Activated T-cell treated with anti-CD3 and anti-CD28 coated beads for 24 hours (primary cell): ENCODE results near the gene SP6.
A peak's percentile ranks its signal among the peaks of the same experiment; 100 is the strongest.

Experiments
- DNase-seq: peaks from one replicate; pipeline ENCODE4 v3.0.0-alpha.2; 2020; ENCODE audit warnings: low read depth

Gene SP6

DNA sequence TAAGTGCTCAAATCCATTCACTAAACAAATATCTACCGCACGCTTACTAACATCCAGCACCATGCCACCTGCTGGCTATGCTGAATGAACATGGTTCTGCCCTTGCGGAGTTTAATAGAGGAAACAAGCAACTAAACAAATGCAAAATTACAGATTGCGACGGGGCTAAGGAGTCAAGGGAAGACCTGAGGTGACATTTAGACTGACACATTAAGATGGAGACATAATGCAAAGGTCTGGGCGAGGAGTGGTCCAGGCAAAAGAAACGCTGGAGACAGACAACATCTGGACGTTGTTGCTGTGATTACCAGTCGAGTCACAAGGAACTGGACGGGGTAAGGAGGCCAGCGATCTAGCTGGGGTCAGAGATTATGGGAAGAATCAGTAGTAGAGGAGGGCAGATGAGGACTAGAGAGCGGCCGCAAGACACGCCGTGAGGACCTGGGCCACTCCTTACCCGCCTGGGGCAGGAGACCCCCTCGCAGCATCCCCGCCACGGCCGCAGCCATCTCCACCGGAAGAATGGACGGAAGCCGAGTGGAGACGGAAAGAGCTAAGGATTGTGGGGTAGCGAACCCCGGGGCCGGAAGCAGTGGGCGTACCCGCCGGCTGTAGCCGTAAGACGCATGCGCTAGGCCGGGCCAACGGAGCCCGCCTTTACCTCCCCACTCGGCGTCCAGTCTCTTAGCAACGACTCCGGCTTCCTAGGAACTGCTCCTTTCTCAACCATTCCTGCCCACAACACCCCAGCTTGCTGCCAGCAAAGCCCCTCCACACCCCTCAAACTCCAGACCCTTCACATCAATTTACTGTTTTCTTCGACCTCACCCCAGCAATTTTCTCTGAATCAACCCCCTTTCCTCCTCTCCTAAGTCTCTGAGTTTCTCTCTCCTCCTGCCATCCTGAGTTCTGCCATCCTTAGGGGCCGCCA, 19.7 kb downstream of the SP6 start, which contains the start of the genes LRRC46 and MRPL10:
Gene LRRC46, plus strand, starts transcription at position 668 of the 931 bp plus-strand sequence. CDS start 320 bp downstream, outside the sequence.
Gene MRPL10, minus strand, starts transcription at position 539 of the 931 bp plus-strand sequence. Its CDS starts 30 bp downstream, at position 509.
- DNase-seq: peak; percentile 91

DNA sequence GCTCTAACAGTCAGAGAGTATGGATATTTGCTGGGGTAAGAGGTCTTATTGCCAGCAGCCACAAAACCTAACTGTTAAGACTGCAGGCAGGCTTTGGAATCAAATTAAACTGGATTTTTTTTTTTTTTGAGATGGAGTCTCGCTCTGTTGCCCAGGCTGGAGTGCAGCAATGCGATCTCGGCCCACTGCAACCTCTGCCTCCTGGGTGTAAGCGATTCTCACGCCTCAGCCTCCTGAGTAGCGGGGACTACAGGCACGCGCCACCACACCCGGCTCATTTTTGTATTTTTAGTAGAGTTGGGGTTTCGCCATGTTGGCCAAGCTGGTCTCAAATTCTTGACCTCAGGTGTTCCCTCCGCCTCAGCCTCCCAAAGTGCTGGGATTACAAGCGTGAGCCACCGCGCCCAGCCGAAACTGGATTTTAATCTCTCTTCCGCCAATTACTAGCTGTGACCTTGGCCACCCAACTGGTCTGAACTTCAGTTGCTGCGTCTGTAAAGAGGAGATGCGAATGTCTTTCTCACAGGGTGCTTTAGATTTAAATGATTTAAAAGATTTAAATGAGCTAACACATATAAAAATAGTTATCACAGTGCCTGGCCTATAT, 20.5 kb downstream of the SP6 start:
- DNase-seq: no peak

DNA sequence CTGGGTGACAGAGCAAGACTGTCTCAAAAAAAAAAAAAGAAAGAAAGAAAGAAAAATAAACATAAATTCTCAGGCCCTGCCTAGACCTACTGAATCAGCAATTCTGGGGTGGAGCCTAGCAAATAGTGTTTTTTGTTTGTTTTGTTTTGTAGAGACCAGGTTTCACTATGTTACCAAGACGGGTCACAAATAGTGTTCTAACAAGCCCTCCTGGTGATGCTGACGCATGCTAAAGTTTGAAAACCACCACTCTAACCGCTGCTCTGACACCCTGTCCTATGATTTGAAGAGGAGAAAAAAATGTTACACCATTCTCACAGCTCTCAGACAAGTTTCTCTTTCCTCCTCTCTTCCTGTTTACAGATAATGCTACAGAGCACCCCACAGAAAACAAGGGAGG, 21.1 kb downstream of the SP6 start:
- no peak for DNase-seq

DNA sequence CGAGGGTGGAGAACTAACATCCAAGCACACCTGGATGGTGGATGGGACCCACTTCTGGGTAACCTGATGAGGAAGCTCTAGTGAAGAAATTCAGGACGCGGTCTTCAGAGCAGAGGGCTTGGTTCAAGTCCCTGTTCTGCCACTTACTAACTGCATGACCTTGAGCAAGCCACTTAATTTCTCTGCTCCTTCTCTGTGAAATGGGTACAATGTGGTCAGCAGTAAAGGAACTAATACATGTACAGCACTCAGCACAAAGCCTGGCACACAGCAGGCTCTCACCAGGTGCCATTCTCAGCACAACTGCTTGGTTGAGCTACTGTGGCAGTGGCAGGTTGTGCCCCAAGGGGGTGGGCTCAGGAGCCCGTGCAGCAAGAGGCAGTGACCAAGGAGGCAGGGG, 27.4 kb downstream of the SP6 start:
- no peak for DNase-seq

DNA sequence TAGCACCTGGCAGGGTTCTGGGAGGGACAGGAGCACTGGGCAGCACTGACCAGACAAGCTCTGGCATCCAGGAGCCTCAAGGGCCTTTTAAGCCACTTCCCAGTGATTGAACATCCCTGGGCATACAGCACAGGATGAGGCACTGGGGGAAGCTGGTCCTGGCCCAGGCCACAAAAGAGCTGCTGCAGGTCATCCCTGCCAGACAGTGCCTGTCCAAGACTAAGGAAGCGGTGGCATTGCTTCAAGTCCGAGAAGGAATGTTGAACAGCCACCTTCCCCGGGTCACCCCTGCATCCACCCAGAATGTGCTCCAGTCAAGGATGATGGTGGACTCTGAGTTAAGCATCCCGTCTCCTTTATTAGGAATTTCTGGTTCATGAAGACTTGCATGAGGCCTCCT, 28.2 kb downstream of the SP6 start:
- DNase-seq: no peak

DNA sequence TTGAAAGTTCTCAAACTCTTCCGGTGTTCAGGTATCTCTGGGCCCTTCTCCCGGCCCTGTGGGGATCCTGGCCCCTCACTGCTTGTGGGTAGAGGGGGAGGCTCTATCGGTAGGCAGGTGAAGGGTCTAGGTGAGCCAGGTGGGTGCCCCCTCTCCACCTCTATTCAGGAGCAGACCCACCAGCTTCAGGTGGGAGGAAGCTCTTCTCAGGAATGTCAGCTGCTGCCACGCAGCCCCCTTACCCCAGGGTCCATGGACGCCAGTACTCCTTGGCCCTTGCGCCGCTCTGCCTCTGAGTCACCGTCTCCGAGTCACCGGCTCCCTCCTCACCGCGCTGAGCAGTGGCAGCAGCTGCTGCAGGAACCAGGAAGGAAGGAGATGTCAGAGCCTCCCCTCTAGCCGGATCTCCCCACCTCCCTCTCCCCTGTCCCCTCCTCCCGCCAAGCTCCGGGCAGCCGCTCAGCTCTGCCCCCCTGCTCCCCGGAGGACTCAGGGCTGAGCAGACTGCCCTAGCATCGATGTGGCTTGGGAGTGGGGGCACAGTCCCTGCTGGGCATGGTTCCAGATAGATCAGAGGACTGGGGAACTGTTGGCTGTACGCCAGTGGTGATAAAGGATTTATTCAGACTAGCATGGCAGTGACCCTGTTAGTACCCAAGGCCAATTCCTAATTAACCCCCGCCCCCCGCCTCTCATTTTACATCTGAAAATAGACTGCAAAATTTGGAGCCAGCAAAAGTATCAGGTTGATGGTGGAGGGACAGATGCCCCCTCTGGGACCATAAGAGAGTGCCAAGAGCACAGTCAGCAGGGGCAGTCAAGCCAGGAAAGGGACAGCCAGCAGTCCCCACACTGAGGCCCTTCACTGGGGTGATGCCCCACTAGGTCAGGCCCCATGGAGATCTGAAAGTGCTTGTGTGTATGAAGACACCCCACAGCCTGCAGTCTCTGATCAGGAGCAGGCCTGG, 29.3 kb downstream of the SP6 start, which contains the start of gene OSBPL7:
Gene OSBPL7, minus strand, starts transcription at position 371 of the 968 bp plus-strand sequence. CDS start 1,516 bp downstream, outside the sequence.
- peak; percentile 63 for DNase-seq

DNA sequence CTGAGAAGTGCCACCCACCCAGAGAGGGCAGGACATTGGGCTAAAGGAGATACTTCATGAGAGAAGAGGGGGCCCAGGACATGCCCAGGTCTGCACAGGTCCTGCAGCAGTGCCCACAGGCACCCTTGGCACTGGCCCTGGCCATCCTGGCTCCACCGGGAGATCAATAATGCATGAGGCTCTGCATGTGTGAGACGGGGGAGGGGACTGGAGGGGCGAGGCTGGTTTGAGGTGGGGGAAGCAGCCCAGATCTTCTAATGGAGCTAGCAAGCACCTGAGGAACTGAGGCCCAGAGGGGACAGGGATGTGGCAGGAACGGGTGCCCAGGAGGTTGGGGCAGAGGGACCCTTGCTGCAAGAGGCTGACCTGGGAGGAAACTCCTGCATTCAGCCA, 29.9 kb downstream of the SP6 start:
- no peak for DNase-seq

DNA sequence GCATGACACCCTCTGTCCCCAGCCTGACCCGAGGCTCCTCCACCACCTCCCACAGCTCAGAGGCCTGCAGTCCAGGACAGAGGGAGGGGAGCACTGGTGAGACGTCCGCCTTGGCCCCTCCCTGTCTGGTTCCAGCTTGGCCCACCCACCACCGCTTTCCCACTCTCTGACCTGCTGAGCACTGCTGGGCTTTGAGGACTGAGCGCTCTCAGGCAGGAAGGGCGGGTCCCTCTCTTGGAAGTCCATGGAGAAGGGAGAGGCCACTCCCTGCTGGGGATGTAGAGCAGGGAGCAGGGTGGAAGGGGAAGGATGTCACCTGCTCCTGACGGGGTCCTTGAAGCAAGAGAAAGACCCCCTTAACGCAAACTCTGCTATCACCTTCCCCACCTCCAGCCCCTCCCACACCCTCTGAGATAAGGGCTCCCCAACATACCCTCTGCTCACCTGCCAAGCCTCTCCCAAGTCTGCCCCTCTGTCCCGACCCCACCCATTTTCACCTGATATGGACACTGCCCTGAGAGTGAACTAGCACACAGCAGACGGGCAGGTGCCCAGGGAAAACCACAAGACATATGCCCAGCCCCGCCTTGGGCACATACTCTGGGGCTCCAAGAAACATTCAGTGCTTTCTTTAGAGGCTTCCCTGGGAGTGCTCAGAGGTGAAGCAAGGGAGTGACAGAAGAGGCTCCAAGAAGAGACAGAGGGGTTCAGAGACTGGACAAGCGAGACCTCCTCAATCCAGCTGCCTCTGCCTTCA, 30.8 kb downstream of the SP6 start:
- no peak for DNase-seq

DNA sequence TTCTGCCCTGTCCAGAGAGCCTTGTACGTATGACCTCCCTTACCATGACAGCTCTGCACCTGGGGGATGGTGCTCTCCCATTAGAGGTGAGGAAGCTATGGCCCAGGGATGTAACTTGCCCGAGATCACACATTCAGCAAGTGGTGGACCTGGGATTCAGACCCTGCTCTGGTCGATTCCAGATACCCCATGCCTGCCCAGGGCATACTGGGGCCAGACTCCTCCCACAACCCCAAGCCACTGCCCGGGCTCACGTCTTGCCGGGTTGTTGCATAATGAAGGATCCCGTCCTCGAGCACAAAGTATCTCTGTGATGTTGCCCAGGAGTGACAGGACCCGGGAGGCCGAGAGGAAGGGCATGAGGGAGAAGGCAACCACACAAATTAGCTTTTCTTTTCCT, 31.5 kb downstream of the SP6 start:
- DNase-seq: no peak

DNA sequence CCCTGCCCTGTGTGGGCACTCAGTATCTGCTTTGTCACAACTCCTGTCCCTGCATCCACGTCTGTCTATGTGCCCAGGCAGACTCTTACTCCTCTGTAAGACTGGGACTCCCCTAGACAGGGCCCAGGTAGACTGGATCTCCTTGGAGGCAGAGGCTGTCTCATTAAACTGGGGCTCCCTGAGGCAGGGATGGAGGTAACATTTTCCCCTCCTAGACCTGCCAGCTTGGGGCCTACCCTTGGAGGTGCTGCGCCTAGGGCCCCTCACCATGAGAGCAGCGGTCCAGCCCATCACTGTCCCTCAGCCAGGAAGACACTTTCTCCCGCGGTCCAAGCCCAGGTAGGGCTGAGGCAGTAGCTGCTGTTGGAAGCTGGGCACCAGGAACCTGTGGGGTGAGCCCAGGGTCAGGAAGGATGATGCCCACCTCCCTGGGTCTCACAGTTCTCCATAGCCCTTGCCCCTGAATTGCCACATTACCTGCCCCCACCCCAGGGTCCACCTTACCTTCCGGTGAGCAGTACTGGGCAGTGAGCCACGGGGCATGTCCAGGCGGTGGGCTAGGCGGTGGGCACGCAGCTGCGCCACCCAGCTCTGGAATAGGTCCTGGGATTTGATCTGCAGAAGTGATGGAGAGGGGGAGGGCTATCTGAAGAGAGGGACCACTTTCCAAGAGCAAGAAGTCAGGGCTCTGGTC, 32.8 kb downstream of the SP6 start:
- no peak for DNase-seq

DNA sequence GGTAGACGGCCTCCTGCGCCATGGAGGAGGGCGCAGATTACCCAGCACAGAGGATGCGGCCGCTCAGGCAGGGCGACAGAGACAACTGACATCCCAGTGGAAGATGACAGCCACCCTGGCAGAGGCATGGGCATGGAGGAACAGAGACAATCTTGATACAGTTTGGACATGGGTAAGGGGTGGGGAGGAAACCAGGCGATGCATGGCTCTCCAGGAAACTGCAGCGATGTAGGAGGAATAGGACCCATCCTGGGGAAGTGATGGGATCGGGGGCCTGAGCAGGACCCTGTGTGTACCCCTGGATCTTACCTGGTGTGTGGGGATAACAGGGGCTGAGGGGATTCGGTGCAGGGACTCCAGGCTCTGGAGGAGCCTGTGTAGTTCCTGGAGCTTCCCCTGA, 34.0 kb downstream of the SP6 start:
- DNase-seq: no peak

DNA sequence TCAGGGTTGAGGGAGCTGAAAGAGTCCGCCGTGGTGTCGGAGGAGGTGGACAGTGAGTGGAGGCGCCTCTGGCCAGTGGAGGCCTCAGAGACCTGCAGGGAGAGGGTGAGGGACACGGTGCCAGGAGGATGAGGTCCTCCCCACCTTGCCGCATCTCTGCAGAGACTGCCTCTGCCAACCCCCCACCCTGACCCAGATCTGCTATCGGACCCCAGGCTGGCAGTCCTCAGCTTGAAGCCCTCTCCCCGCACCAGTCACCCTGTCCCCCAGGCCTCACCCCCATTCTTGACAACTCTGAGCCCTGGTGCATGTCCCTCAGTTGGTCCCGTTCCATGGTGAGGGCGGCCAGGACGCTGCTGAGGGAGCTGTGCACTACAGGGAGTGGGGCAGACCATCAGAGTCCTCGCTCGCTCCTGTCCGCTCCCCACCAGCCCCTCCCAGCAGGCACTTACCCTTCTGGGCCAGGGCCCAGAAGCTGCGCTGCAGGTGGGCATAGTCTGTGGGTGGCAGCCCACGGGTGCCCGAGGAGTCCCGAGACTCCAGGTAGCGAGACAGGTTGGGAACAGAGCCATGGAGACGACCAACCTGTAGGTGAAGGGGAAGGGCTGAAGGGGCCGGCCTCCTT, 34.7 kb downstream of the SP6 start:
- DNase-seq: no peak

DNA sequence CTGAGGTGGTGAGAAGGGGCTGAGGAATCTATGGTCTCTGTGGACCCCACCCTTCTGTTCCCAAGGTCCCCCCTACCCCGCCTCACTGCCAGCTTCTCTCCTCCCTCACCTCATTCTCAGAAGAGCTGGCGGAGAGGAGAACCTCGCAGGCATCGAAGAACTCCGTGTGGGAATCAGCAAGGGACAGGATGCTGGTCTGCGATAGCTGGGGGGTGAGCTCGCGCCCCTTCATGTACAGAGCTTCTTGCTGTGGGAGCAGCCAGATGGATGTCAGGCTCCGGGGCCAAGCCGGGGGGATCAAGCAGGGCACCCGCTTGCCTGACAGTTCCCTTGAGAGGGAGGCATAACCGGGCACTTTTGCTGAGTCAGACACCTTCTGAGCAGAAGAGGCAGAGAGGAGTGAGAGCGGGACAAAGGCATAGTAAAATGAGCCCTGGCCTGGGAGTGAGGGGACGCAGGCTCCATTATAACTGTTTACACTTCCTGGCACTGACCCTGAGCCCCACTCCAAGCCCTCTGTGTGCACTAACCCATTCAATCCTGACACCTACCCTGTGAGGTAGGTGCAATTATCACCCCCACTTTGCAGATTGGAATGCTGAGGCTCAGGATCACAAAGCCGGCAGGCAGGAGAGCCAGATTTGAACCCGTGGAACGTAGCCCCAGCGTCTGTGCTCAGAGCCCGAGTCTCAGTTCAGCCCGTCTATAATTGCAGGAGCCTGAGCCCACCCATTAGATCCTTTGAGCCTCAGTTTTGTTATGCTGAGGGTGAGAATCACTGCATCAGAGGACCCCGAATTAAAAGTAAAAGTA, 35.7 kb downstream of the SP6 start:
- DNase-seq: no peak

DNA sequence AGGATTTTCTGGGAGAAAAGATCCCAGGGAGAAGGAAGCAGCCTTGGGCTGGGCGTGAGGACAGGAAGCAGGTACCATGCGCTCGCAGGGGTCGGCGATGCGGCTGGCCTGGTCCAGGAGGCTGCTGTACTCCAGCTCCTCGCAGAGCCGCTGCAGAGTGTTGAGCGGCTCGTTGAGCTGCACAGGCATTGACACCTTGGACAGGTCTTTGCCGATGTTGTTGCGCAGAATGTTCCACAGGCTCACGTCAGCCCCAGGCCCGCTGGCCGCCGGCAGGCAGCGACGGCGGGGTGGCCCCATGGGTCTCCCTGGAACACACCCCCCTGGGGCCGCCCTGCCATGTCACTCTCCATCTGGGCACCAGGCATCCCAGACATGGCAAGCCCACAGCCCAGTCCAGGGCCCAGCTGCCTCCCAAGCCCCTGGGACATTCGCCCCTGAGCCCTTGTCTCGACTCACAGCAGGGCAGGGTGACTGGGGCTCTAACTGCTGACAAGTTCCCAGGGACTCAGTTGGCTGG, 37.4 kb downstream of the SP6 start:
- no peak for DNase-seq

DNA sequence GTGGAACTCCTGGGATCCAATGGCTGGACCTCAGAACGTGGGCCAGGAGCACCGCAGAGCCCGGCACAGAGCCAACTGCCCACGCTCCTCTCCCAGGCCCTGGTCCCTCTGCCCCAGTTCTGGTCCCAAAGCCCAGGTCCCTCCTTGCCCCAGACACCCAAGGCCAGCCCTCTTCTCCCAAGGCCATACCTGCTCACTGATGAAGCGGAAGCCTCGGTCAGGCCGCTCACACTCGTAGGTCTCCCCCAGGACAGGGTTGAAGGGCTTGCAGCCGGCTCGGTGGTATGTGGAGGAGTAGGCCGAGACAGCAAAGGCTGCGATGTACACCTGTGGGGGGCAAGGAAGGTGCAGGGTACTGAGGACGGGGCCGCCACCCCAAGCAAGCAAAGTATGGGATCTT, 37.9 kb downstream of the SP6 start:
- DNase-seq: no peak

DNA sequence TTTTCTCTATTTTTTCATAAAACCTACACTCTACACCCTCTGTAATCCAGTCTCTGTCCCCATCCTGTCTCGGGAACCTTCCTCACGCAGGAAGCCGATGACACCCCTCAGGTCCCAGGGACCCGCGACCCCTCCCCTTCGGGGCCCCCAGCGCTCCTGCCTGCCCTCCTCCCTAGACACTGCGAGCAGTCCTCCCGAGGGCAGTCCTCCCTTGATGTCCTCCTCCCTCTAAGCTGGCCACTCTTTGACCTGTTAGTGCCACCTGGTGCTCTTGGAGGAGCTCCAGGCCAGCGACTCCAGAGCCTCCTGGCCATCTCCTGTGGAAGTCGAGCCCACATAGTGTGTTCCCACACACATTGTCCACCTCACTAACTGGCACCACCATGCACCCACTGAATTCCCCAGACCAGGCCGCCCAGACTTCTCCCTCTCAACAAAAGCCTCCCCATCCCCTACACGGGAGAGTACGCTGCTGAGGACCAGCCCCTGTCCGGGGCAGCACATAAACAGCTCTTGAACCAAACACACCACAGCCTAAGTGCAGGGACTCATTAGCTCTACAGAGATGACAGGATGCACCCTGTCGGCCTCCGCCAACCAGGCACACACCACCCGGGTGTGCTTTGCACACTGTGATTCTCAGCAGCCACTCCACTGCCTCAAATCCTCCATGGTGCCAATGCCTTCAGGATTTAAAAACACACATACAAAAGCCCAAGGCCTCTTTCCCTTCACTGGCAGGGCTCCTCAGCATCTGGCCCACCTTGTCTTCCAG, 38.6 kb downstream of the SP6 start:
- no peak for DNase-seq

DNA sequence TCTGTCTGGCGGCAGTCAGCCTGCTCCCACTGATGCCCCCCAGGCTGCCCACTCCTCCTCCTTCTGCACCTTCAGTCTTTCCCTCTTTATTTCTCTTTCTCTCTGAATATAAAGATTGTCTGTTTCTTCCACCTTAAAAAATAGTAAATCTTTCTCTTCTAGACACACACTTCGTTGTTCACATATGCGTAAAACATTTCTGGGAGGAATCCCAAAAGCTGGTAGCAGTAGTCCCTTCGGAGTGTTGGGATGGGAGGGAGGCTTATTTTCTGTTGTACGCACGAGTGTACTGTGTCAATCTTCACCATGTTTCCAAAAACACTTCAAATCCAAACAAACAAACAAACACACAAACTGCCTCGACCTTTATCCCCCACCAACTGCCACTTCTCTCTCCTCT, 39.3 kb downstream of the SP6 start:
- DNase-seq: no peak

DNA sequence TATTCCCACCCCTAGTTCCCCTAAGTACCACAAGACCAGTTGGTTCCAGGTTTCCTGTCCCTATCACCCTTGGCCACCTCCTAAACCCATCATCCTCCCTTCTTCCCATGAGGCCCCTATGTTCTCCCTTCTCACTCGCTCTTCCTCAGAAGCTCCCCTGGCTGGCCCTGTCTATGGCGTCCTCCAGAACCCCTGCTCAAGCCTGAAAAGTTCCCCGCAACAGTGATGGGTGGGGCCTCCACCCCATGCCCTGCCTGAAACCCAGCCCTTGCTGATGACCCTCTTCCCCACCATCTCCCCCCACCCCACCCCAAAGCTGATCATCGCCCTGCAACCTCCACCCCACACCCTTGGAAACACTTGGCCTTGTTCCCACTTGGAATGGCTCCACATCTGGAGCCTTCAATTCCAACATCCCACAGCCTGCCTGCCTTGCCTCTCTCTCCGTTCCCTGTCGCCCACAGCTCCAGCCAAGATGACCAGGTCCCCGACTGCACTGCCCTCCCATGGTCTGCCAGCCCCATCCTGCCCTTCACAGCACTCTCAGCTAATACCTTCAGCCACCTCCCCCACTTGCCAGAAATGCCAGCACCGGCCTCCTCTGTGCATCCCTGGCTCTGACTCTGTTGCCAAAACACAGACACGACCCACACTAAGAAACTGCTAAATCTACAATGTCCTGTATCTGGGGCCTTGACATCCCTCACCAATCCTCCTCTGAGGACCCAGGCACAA, 39.9 kb downstream of the SP6 start:
- DNase-seq: no peak
